ENCODE results near the gene DUS4L. TPM values are rescaled to one million over a fixed set of nuclear protein-coding genes. Genes with fewer than 3 reads are reported as not detected.

DUS4L gene
- total RNA-seq, 1 experiment from 2014 or later: 9.1 TPM

DNA sequence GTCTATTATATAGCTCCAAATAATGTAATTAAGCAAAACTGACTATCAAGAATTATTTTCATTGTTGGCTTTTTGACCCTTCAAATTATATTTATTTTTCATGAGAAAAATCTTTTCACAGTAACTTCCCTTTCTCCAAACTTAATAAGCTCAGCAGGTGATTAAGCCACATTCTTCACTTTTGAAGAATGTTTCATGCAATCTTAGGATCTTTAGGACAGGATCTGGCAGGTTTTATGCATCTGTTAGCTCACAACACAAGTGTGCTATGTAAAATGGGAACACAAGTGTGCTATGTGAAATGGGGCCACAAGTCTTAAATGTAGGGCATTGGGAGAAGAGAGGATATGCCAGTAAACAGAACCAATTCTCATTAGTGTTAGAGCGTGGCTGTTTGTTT is 42.5 kb downstream of the DUS4L start:
- no peak for DNase-seq (ENCODE audit: low read depth, low spot score)
- no peak for TF ChIP-seq POLR2AphosphoS5 (IDR thresholded peaks at IDR 0.05; ENCODE audit: low read depth, low read length)
- TF ChIP-seq SIN3A (IDR thresholded peaks at IDR 0.05; ENCODE audit: borderline replicate concordance, insufficient read depth, low read depth, low read length): no peak
- TF ChIP-seq, protein P1, sequence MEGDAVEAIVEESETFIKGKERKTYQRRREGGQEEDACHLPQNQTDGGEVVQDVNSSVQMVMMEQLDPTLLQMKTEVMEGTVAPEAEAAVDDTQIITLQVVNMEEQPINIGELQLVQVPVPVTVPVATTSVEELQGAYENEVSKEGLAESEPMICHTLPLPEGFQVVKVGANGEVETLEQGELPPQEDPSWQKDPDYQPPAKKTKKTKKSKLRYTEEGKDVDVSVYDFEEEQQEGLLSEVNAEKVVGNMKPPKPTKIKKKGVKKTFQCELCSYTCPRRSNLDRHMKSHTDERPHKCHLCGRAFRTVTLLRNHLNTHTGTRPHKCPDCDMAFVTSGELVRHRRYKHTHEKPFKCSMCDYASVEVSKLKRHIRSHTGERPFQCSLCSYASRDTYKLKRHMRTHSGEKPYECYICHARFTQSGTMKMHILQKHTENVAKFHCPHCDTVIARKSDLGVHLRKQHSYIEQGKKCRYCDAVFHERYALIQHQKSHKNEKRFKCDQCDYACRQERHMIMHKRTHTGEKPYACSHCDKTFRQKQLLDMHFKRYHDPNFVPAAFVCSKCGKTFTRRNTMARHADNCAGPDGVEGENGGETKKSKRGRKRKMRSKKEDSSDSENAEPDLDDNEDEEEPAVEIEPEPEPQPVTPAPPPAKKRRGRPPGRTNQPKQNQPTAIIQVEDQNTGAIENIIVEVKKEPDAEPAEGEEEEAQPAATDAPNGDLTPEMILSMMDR (IDR thresholded peaks at IDR 0.05): no peak
- no peak for ATAC-seq
- intact Hi-C loops (cut with micrococcal nuclease; ENCODE audit: unreplicated experiment) (no loop called here), in situ Hi-C loops (cut with HindIII; ENCODE audit: low pct_unique_long_range_greater_than_20kb, low sequenced_read_pairs) (no loop called here)
- no peak overlapping the region for H3K4me3 ChIP-seq (ENCODE audit: low read depth in 2 of 2, low read length in 2 of 2)
- no peak overlapping the region for H3K27ac ChIP-seq (ENCODE audit: low read length)
- ChIA-PET CTCF (no interaction called here), POLR2A (no interaction called here)
- no TSS peak for BruUV-seq (replicated peaks)
- no peaks in the 10 kb centered on the region for H3K9me3 ChIP-seq (ENCODE audit: control insufficient read depth, insufficient read depth, low read depth, low read length)
- H3K27me3 ChIP-seq (ENCODE audit: control insufficient read depth, insufficient read depth, low read length): no peaks in the 10 kb centered on the region
- no peaks in the 10 kb centered on the region for H3K4me1 ChIP-seq (ENCODE audit: control insufficient read depth, insufficient read depth, low read length)
- H3K36me3 ChIP-seq (ENCODE audit: control insufficient read depth, insufficient read depth, low read length): peaks cover 10% of the 10 kb centered on the region

DNA sequence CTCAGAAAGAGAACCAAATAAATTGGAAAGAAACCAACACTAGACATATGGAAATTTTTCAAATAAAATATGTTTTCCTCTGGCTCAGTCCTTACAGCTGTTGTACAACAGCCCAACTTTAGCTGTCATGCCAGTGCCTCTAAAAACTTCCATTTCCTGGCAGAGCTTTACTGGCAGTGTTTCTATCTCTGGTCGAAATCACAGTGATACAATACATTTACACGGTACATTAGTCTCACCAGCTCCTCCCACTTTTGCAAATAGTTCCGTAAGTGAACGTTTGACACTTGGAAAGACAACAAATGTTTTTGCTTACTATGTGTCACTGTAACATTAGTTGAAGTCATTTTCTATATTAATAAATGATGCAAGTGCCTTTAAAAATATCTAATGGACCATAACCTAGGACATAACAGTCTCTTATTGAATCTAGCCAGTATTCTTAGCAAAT is 46.1 kb downstream of the DUS4L start:
- Histone ChIP-seq H3K36me3 (ENCODE audit: control insufficient read depth, insufficient read depth, low read length) (peaks cover 8% of the 10 kb centered on the region; the same call in 1 of the 2 replicates), H3K4me3 (ENCODE audit: low read depth in 2 of 2, low read length in 2 of 2) (no peak overlapping the region), H3K4me1 (ENCODE audit: control insufficient read depth, insufficient read depth, low read length) (no peaks in the 10 kb centered on the region), H3K27me3 (ENCODE audit: control insufficient read depth, insufficient read depth, low read length) (no peaks in the 10 kb centered on the region), H3K27ac (ENCODE audit: low read length) (no peak overlapping the region), H3K9me3 (ENCODE audit: control insufficient read depth, insufficient read depth, low read depth, low read length) (no peaks in the 10 kb centered on the region)
- in situ Hi-C loops (cut with HindIII; ENCODE audit: low pct_unique_long_range_greater_than_20kb, low sequenced_read_pairs): no loop called here
- BruUV-seq (replicated peaks): no TSS peak
- no peak for ATAC-seq
- CTCF ChIA-PET: no interaction called here
- DNase-seq (ENCODE audit: low read depth, low spot score): no peak
- intact Hi-C loops (cut with micrococcal nuclease; ENCODE audit: unreplicated experiment): no loop called here
- POLR2A ChIA-PET: no interaction called here
- TF ChIP-seq SIN3A (IDR thresholded peaks at IDR 0.05; ENCODE audit: borderline replicate concordance, insufficient read depth, low read depth, low read length): no peak
- no peak for TF ChIP-seq POLR2AphosphoS5 (IDR thresholded peaks at IDR 0.05; ENCODE audit: low read depth, low read length)
- TF ChIP-seq TCF7L2 (IDR thresholded peaks at IDR 0.05; ENCODE audit: low read depth, low read length): no peak
- TF ChIP-seq, protein P2, sequence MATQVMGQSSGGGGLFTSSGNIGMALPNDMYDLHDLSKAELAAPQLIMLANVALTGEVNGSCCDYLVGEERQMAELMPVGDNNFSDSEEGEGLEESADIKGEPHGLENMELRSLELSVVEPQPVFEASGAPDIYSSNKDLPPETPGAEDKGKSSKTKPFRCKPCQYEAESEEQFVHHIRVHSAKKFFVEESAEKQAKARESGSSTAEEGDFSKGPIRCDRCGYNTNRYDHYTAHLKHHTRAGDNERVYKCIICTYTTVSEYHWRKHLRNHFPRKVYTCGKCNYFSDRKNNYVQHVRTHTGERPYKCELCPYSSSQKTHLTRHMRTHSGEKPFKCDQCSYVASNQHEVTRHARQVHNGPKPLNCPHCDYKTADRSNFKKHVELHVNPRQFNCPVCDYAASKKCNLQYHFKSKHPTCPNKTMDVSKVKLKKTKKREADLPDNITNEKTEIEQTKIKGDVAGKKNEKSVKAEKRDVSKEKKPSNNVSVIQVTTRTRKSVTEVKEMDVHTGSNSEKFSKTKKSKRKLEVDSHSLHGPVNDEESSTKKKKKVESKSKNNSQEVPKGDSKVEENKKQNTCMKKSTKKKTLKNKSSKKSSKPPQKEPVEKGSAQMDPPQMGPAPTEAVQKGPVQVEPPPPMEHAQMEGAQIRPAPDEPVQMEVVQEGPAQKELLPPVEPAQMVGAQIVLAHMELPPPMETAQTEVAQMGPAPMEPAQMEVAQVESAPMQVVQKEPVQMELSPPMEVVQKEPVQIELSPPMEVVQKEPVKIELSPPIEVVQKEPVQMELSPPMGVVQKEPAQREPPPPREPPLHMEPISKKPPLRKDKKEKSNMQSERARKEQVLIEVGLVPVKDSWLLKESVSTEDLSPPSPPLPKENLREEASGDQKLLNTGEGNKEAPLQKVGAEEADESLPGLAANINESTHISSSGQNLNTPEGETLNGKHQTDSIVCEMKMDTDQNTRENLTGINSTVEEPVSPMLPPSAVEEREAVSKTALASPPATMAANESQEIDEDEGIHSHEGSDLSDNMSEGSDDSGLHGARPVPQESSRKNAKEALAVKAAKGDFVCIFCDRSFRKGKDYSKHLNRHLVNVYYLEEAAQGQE (IDR thresholded peaks at IDR 0.05; ENCODE audit: insufficient read depth in 1 of 2, low read depth in 2 of 2, low read length in 1 of 2): no peak
- TF ChIP-seq, protein P1 (IDR thresholded peaks at IDR 0.05): no peak
